Esophagus muscularis mucosa (tissue), 3 donors: ENCODE measurements around the gene FBN1.

Source experiments
- POLR2A ChIP-seq: fragments of 450-650 bp; IDR thresholded peaks from one replicate; pipeline ENCODE4 v1.6.1; 2017; ENCODE audit warnings: antibody characterized with exemption, moderate library complexity, mild to moderate bottlenecking, low read depth
- POLR2AphosphoS5 ChIP-seq, 2 donors: sonication (generic); formaldehyde crosslinking; IDR thresholded peaks; one replicate each; pipeline ENCODE4 v1.6.1; 2017; ENCODE audit warnings: antibody characterized with exemption in 2 of 2
- TF ChIP-seq, protein P1 (sequence below), 3 experiments: fragments of 200-600 bp in 2 of 3; fragments of 450-650 bp in 1 of 3; sonication (generic) in 2 of 3; IDR thresholded peaks; one replicate each; pipeline ENCODE4 v1.5.1; 2017 to 2019; ENCODE audit warnings: antibody characterized with exemption in 3 of 3, mild to moderate bottlenecking in 2 of 3, moderate library complexity in 1 of 3

- no peak for TF ChIP-seq POLR2AphosphoS5 (IDR thresholded peaks at IDR 0.05)
- TF ChIP-seq, protein P1, sequence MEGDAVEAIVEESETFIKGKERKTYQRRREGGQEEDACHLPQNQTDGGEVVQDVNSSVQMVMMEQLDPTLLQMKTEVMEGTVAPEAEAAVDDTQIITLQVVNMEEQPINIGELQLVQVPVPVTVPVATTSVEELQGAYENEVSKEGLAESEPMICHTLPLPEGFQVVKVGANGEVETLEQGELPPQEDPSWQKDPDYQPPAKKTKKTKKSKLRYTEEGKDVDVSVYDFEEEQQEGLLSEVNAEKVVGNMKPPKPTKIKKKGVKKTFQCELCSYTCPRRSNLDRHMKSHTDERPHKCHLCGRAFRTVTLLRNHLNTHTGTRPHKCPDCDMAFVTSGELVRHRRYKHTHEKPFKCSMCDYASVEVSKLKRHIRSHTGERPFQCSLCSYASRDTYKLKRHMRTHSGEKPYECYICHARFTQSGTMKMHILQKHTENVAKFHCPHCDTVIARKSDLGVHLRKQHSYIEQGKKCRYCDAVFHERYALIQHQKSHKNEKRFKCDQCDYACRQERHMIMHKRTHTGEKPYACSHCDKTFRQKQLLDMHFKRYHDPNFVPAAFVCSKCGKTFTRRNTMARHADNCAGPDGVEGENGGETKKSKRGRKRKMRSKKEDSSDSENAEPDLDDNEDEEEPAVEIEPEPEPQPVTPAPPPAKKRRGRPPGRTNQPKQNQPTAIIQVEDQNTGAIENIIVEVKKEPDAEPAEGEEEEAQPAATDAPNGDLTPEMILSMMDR (IDR thresholded peaks at IDR 0.05), result no peak
- no peak for TF ChIP-seq POLR2A
These were observed 62.9 kb downstream of the FBN1 start for GRCh38 chr15:48582452-48583247.
